HepG2 (cell line): ENCODE results near the gene LMAN2. TPM values are rescaled to one million over a fixed set of nuclear protein-coding genes. Genes with fewer than 3 reads are reported as not detected.

Source experiments
- CHD2 ChIP-seq: IDR thresholded peaks from 2 replicates; pipeline ENCODE4 v1.6.1; 2011; ENCODE audit warnings: low read depth, low read length, improper control_type of control experiment
- EHMT2 ChIP-seq: fragments of 200-600 bp; sonication (generic); IDR thresholded peaks from 2 replicates; pipeline ENCODE4 v1.7.0; 2017; ENCODE audit warnings: antibody characterized with exemption, low read depth, low read length, borderline replicate concordance
- SALL1 ChIP-seq: sonication (generic); formaldehyde crosslinking; IDR thresholded peaks from 2 replicates; pipeline ENCODE4 v1.8.0; 2022; ENCODE audit warnings: mild to moderate bottlenecking, missing genetic modification reagents
- TCF7L2 ChIP-seq: IDR thresholded peaks from 2 replicates; pipeline ENCODE4 v1.6.1; 2011; ENCODE audit warnings: mild to moderate bottlenecking, low read depth, low read length, moderate library complexity
- ZBTB21 ChIP-seq: sonication (generic); formaldehyde crosslinking; IDR thresholded peaks from 2 replicates; pipeline ENCODE4 v1.4.0; 2020; ENCODE audit warnings: missing genetic modification reagents
- polyA plus RNA-seq, 8 experiments: library from polyadenylated mRNA; depleted of rRNA in 3 of 8; stranded (reverse) in 7 of 8; unstranded in 1 of 8; fragments of >200 nt; fragmentation: Illumina TruSeq in 4 of 8; extraction: Trizol in 4 of 8; gene quantifications; 2 replicates each; pipeline versions ENCODE4 v1.2.1 to v1.2.3, GENCODE V29; 2011 to 2016; ENCODE audit warnings: low read depth in 4 of 8, missing spikeins in 1 of 8, mixed read lengths in 1 of 8; ENCODE audit not compliant: insufficient read depth in 1 of 8
- total RNA-seq, 5 experiments: library from RNA; depleted of rRNA; stranded (reverse); fragments of >200 nt; fragmentation: Illumina TruSeq; extraction: Trizol; gene quantifications; 2 replicates each; pipeline ENCODE4 v1.2.3, GENCODE V29; 2016; ENCODE audit warnings: low read depth in 1 of 5
- TF ChIP-seq, protein P1 (sequence below): IDR thresholded peaks from 2 replicates; pipeline ENCODE4 v1.6.1; 2018; ENCODE audit warnings: missing genetic modification reagents, mild to moderate bottlenecking, missing compliant biosample characterization
- TF ChIP-seq, protein P2 (sequence below): sonication (generic); formaldehyde crosslinking; IDR thresholded peaks from 2 replicates; pipeline ENCODE4 v1.4.0; 2020; ENCODE audit warnings: mild to moderate bottlenecking, missing genetic modification reagents, borderline replicate concordance

LMAN2 gene
- total and polyA plus RNA-seq, 2 of the 13 experiments (the other 11 are each of a cell fraction or from before 2014, with no cell fraction given): 191 to 197 TPM

DNA sequence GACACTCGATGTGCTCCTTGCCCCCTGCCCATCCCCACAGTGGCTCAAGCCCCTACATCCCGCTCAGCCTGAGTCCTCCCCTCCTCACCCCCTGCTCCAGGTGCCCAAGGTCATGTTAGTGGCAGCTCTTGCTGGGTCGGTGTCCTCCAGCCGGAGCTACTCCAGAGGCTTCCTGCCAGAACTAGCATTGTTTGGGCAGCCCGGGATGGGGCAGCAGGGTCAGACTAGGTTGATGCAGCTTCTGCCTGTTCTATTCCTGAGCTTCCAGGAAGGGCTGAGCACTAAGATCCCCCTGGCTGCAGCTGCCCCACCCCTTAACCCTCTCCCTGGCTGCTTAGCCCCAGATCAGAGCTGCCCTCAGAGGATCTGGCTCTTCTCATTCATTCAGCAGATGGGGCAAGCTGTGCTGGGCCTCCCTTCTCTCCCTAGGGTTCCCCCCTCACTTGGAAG is 6.9 kb upstream of the LMAN2 start (continued):
- TF ChIP-seq TCF7L2: no peak
- TF ChIP-seq, protein P1, sequence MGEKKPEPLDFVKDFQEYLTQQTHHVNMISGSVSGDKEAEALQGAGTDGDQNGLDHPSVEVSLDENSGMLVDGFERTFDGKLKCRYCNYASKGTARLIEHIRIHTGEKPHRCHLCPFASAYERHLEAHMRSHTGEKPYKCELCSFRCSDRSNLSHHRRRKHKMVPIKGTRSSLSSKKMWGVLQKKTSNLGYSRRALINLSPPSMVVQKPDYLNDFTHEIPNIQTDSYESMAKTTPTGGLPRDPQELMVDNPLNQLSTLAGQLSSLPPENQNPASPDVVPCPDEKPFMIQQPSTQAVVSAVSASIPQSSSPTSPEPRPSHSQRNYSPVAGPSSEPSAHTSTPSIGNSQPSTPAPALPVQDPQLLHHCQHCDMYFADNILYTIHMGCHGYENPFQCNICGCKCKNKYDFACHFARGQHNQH: no peak
- no peak for TF ChIP-seq SALL1
- TF ChIP-seq, protein P2, sequence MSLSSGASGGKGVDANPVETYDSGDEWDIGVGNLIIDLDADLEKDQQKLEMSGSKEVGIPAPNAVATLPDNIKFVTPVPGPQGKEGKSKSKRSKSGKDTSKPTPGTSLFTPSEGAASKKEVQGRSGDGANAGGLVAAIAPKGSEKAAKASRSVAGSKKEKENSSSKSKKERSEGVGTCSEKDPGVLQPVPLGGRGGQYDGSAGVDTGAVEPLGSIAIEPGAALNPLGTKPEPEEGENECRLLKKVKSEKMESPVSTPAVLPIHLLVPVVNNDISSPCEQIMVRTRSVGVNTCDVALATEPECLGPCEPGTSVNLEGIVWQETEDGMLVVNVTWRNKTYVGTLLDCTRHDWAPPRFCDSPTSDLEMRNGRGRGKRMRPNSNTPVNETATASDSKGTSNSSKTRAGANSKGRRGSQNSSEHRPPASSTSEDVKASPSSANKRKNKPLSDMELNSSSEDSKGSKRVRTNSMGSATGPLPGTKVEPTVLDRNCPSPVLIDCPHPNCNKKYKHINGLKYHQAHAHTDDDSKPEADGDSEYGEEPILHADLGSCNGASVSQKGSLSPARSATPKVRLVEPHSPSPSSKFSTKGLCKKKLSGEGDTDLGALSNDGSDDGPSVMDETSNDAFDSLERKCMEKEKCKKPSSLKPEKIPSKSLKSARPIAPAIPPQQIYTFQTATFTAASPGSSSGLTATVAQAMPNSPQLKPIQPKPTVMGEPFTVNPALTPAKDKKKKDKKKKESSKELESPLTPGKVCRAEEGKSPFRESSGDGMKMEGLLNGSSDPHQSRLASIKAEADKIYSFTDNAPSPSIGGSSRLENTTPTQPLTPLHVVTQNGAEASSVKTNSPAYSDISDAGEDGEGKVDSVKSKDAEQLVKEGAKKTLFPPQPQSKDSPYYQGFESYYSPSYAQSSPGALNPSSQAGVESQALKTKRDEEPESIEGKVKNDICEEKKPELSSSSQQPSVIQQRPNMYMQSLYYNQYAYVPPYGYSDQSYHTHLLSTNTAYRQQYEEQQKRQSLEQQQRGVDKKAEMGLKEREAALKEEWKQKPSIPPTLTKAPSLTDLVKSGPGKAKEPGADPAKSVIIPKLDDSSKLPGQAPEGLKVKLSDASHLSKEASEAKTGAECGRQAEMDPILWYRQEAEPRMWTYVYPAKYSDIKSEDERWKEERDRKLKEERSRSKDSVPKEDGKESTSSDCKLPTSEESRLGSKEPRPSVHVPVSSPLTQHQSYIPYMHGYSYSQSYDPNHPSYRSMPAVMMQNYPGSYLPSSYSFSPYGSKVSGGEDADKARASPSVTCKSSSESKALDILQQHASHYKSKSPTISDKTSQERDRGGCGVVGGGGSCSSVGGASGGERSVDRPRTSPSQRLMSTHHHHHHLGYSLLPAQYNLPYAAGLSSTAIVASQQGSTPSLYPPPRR (CRISPR knock-in tag): no peak
- no peak for TF ChIP-seq EHMT2
- no peak for TF ChIP-seq ZBTB21
- TF ChIP-seq CHD2: no peak
- TF ChIP-seq, all 625 proteins: peak for 3
